NCI-H2107 treated with DMSO at 0.1 percent for 48 hours (cell line): ENCODE measurements around the gene MED16.

Experiments
- DNase-seq: peaks from one replicate; lab custom pipeline; 2025; ENCODE audit not compliant: unreplicated experiment; lab: John Stamatoyannopoulos, UW

The MED16 gene

DNA sequence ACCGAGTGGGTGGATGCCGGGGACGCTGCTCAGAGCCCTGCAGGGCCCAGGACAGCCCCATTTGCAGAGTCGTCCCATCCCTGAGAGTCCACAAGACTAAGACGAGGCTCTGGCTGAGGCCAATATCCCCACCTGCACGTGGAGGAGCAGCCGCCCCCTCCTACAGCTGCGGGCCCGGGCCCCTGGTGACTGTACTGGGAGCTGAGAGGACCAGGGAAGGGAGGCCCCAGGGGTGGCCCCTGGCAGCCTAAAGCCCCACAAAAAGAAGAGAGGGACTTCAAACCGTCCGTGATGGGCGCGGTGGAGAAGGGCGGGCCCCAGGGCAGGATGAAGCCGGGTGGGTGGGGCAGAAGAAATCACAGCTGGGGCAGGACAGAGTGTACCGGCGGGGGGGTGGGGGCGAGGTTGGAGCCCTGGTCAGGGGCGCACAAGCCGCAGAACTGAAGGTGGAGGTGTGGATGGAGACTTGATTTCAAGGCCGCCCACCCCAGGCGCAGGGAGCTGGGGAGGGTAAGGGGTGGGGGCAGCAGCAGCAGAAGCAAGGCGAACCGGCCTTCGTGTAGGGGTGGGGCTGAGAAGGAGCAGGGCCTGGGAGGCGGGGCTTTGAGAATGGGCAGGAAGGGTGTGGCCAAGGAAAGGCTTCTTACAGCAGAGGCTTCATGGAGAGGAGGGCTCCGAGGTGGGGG lies 20.6 kb downstream of the MED16 start:
- DNase-seq = no peak

- no peak for DNase-seq
Observed at GRCh38 chr19:871446-872265, 21.3 kb downstream of the MED16 start.

GRCh38 chr19:870963-871401 lies 22.0 kb downstream of the MED16 start:
- DNase-seq = no peak

- DNase-seq = no peak
Observed at GRCh38 chr19:870314-870713, 22.7 kb downstream of the MED16 start.

GRCh38 chr19:869245-870177 lies 23.5 kb downstream of the MED16 start:
- no peak for DNase-seq

GRCh38 chr19:868458-869244 lies 24.3 kb downstream of the MED16 start:
- DNase-seq = no peak

DNA sequence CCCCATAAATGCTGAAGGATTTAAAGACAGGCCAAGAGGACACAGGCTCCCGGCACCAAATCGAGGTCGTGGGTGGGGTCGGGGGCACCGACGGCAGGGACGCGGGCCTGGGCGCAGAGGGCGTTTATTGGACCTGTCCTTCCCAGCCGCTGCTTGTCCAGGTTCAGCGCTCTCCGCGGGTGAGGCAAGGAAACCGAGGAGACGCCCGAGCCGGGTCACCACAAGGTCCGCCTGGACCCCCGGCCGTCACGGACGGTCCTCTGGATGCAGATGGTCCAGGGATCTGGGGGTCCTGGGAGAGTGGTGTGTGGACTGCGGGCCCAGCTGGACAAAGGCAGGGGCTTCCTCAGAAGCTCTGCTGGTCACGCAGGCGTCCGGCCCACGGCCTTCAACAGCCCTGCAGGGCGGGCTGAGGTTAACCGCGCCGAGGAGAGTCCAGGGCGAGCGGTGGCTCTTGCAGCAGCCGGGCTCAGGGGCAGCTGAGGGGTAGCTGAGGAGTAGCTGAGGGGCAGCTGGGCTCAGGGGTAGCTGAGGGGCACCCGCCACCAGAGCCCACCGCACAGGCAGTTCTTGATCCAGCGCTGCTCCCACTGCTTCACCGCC lies 25.0 kb downstream of the MED16 start:
- DNase-seq = no peak

- DNase-seq = no peak
Observed at GRCh38 chr19:867301-867793, 25.6 kb downstream of the MED16 start.

GRCh38 chr19:866769-867300 lies 26.2 kb downstream of the MED16 start:
- DNase-seq = no peak

GRCh38 chr19:863315-863620 lies 29.7 kb downstream of the MED16 start:
- DNase-seq = no peak

DNA sequence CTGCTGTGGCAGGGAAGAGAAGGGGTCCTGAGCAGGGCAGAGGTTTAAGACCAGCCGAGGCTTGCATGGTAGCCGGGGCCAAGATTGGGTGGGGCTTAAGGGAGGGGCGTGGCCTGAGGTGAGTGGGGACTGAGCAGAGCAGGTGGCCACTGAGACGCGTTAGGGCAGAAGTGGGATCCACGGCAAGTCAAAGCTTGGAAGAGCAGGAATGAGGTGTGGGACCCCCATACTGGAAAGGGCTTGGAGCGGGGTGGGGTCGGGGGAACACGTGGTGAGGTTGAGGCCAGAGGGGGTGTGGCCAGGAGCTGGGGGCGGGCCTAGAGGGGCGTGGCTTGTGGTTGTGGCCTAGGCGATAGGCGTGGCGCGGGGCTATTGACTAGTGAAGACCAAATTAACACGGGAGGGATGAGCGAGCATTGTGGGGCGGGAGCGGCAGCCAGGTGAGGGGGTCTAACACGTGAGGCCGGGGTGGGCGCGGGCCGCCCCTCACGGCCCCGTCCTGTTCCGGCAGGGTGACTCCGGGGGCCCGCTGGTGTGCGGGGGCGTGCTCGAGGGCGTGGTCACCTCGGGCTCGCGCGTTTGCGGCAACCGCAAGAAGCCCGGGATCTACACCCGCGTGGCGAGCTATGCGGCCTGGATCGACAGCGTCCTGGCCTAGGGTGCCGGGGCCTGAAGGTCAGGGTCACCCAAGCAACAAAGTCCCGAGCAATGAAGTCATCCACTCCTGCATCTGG lies 30.2 kb downstream of the MED16 start:
- DNase-seq = no peak

DNA sequence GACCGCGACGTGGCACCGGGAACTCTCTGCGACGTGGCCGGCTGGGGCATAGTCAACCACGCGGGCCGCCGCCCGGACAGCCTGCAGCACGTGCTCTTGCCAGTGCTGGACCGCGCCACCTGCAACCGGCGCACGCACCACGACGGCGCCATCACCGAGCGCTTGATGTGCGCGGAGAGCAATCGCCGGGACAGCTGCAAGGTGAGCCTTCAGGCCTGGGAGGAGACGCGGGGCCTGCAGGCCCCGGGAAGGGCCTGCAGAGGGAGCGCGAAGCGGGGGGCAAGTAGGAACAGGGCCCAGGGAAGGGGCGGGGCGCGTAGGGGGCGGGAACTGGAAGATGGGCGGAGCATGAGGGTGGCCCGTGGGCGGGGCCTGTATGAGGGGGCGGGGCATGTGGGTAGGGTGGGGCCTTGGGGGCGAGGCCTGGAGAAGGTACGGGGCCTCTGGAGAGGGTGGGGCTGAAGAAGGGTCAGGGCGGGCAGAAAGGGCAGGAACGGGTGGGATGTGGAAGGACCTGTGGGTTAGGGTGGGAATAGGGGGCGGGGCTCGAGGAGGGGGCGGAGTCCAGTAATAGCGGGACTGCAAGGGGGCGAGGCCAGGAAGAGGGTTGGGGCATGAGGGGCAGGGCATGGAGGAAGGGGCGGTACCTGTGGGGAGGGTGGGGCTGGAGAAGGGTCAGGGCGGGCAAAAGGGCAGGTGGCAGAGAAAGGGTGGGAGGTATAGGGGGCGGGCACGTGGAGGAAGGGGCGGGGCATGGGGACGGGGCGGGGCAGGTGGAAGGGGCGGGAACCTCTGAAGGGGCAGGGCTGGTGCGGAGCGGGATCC lies 31.0 kb downstream of the MED16 start:
- peak; percentile 33 for DNase-seq

GRCh38 chr19:861141-861755 lies 31.7 kb downstream of the MED16 start:
- no peak for DNase-seq

- no peak for DNase-seq
Observed at GRCh38 chr19:858868-859843, 33.8 kb downstream of the MED16 start, which contains the start of gene CFD. TSS of gene CFD (plus strand) at chr19:859664. CDS start at chr19:859690, 26 bp downstream.

DNA sequence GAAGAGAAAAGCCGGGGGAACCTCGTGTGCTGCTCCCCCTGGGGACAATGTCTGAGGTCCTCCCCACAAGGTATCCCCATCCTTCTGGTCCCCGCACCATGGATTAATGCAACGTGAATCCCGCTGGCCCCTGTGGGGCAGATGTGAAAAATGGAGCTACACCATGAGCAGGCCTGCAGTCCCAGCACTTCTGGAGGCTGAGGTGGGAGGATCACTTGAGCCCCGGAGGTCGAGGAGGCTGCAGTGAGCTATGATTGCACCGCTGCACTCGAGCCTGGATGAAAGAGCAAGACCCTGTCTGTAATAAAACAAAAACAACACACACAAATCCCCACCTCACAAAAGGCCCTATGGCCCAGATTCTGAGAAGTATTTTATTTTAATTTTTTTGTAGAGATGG lies 34.7 kb downstream of the MED16 start:
- DNase-seq = no peak

DNA sequence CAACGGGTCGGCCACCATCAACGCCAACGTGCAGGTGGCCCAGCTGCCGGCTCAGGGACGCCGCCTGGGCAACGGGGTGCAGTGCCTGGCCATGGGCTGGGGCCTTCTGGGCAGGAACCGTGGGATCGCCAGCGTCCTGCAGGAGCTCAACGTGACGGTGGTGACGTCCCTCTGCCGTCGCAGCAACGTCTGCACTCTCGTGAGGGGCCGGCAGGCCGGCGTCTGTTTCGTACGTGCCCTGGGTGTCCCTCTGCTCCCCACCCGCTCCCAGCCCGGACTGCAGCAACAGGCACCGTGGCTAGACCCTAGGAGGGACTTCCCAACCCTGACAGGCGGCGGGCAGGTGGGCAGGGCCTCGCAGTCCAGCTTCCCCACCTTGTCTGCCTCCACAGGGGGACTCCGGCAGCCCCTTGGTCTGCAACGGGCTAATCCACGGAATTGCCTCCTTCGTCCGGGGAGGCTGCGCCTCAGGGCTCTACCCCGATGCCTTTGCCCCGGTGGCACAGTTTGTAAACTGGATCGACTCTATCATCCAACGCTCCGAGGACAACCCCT lies 37.3 kb downstream of the MED16 start:
- DNase-seq = no peak
